Nephron (organoid): ENCODE results near the gene LHX1.

ENCODE experiments used
- H3K27ac Mint-ChIP-seq, 3 experiments: 2 replicates each; pipeline ENCODE4 v1.8.0; 2020; ENCODE audit warnings: mixed read lengths in 3 of 3, mild to moderate bottlenecking in 2 of 3, moderate library complexity in 1 of 3
- H3K27me3 Mint-ChIP-seq: 2 replicates; pipeline ENCODE4 v1.8.0; 2021; ENCODE audit warnings: low read depth, mild to moderate bottlenecking, moderate library complexity, mixed read lengths
- H3K36me3 Mint-ChIP-seq: 2 replicates; pipeline ENCODE4 v1.8.0; 2020; ENCODE audit warnings: low read depth, mixed read lengths
- H3K4me1 Mint-ChIP-seq: 2 replicates; pipeline ENCODE4 v1.8.0; 2020; ENCODE audit warnings: mixed read lengths
- H3K4me3 Mint-ChIP-seq, 3 experiments: 2 replicates each; pipeline ENCODE4 v1.8.0; 2020; ENCODE audit warnings: mild to moderate bottlenecking in 3 of 3, mixed read lengths in 3 of 3, moderate library complexity in 2 of 3
- H3K9me3 Mint-ChIP-seq: 2 replicates; pipeline ENCODE4 v1.8.0; 2020; ENCODE audit warnings: mixed read lengths
- TF ChIP-seq, protein P1 (sequence below), 3 experiments: fragments of 200-600 bp; sonication (generic); IDR thresholded peaks; one replicate each; pipeline ENCODE4 v1.5.0; 2021; ENCODE audit warnings: antibody characterized with exemption in 3 of 3; ENCODE audit not compliant: unreplicated experiment in 3 of 3

Gene LHX1

DNA sequence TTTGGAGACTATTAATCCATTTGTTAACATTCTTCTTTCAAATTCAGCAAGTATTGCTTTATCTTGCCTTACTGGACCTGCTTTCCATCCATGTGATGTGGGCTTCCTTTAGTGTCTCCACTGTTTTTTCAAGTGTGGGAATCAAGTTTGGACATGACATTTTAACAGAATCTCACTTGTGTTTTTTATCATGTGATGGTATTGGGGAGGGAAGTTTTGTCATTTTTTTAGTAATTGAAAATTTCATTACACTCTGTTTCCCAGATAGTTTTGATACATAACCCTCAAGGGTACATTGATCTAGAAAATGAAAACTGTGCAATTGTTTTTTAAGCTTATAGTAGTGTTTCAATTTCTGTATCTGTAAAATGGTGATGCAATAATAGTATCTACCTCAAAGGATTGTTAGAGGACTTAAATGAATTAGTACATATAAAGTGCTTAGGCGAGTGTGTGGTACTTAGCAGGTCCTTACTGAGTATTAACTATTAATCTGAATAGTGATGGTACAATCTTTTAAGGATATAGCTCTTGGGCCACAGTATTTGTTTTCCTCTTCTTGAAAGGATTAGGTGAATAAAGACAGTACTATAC, 38.7 kb downstream of the LHX1 start:
- peaks cover under 1% of the 10 kb centered on the region for H3K36me3 Mint-ChIP-seq

DNA sequence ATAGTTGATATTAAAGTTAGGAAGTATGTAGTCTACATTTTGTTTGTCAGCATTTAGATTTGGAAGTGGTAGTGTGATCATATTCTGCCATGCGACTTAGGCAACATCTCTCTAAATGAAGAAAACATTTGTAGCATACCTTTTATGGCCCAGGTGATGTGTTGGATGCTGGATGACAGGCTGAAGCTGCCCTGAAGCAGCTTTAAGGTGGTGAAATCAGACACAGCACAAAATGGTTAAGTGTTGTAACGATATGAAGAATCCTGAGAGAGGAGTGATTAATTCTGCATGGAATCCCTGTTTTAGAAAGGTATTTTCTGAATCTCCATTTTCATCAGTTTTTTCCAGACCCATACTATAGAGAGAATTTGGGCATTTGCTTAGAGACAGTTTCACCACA, 39.8 kb downstream of the LHX1 start:
- Mint-ChIP-seq H3K36me3 (peaks cover 8% of the 10 kb centered on the region), H3K27ac (no peak overlapping the region), H3K4me3 (no peak overlapping the region), H3K4me1 (peaks cover 45% of the 10 kb centered on the region), H3K27me3 (no peaks in the 10 kb centered on the region), H3K9me3 (no peaks in the 10 kb centered on the region)
- TF ChIP-seq, protein P1, sequence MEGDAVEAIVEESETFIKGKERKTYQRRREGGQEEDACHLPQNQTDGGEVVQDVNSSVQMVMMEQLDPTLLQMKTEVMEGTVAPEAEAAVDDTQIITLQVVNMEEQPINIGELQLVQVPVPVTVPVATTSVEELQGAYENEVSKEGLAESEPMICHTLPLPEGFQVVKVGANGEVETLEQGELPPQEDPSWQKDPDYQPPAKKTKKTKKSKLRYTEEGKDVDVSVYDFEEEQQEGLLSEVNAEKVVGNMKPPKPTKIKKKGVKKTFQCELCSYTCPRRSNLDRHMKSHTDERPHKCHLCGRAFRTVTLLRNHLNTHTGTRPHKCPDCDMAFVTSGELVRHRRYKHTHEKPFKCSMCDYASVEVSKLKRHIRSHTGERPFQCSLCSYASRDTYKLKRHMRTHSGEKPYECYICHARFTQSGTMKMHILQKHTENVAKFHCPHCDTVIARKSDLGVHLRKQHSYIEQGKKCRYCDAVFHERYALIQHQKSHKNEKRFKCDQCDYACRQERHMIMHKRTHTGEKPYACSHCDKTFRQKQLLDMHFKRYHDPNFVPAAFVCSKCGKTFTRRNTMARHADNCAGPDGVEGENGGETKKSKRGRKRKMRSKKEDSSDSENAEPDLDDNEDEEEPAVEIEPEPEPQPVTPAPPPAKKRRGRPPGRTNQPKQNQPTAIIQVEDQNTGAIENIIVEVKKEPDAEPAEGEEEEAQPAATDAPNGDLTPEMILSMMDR (IDR thresholded peaks at IDR 0.05; ENCODE audit: unreplicated experiment in 3 of 3): no peak

More for the DNA sequence above, 38.7 kb downstream of the LHX1 start:
- TF ChIP-seq, protein P1 (IDR thresholded peaks at IDR 0.05; ENCODE audit: unreplicated experiment in 3 of 3): no peak
- H3K9me3 Mint-ChIP-seq: no peaks in the 10 kb centered on the region
- peaks cover 46% of the 10 kb centered on the region for H3K4me1 Mint-ChIP-seq
- H3K27ac Mint-ChIP-seq: no peak overlapping the region
- H3K27me3 Mint-ChIP-seq: no peaks in the 10 kb centered on the region
- H3K4me3 Mint-ChIP-seq: no peak overlapping the region

DNA sequence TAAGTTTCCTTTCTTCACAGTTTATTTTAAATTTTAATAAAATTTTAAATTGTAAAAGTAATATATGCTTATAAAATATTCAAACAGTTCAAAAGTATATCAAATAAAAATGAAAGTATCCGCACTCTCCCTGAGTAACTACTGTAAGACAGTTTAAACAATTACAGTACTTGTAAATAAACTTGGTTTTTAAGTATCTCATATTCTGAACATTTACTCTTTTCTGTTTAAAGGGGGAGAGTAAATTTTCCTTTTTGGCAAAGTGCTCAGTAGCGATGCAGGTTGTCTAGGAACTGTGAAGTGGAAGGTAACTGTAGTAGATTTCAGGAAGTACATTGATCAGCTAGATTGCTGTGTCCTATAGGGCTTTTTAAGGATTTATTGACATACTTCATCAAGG, 40.3 kb downstream of the LHX1 start:
- TF ChIP-seq, protein P1 (IDR thresholded peaks at IDR 0.05; ENCODE audit: unreplicated experiment in 3 of 3): no peak
- peaks cover 8% of the 10 kb centered on the region for H3K36me3 Mint-ChIP-seq
- no peak overlapping the region for H3K4me3 Mint-ChIP-seq
- H3K9me3 Mint-ChIP-seq: no peaks in the 10 kb centered on the region
- H3K27ac Mint-ChIP-seq: no peak overlapping the region
- peaks cover 40% of the 10 kb centered on the region for H3K4me1 Mint-ChIP-seq
- no peaks in the 10 kb centered on the region for H3K27me3 Mint-ChIP-seq

DNA sequence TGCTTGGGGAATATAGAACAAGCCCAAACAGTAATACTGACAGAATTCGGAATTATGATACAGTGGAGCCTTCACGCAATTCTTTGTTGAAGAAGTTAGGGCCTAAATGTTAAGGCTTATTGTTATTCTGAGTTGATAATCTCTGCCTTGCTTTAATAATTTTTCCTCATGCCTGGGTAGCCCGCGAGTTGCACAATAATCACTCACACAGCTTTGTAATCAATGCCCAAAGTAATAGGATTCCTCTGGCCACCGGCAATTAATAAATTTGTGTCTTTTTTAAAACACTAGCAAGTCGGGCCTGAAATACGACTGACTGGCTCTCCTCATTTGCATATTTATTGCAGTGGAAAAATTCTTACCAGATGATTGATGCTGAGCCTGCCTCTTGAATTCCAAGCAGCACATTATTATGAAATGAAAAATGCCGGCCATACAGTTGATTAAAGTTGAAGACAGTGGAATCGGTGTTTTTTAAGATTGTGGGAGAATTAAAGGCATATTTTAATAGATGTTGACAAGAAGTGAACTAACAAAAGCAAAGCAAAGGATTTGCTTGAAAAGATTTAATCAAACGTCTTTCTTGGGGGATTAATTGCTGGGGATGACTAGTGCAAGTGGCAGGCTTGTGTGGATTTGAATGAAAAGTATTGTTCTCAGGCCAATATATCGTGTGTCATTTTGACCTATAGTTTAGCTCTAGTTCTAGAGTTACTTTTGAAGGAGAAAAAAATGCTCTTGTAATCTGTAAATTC, 41.7 kb downstream of the LHX1 start:
- no peaks in the 10 kb centered on the region for H3K9me3 Mint-ChIP-seq
- H3K4me1 Mint-ChIP-seq: peaks cover 33% of the 10 kb centered on the region
- no peaks in the 10 kb centered on the region for H3K27me3 Mint-ChIP-seq
- TF ChIP-seq, protein P1 (IDR thresholded peaks at IDR 0.05; ENCODE audit: unreplicated experiment in 3 of 3): no peak
- H3K36me3 Mint-ChIP-seq: peaks cover 10% of the 10 kb centered on the region
- H3K4me3 Mint-ChIP-seq: no peak overlapping the region
- H3K27ac Mint-ChIP-seq: peak overlapping the region in 2 of 3 experiments; percentile 8 to 61

DNA sequence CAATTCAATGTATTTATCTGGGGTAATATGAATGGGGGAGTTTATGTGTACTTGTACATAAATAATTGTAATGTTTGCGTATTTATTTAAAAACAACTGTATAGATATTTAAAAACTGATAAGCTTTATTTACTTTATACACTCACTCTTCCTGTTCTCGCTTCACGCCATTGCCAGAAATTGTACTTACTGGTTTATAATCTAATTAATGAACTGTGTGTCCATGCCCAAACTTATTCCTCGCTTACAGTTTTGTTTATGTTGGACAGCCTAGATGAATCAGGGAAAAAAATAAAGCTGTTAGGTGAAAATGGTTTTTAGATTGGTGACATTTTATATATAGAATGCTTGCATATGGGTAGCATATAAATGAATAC, 42.3 kb downstream of the LHX1 start:
- Mint-ChIP-seq H3K4me1 (peaks cover 33% of the 10 kb centered on the region), H3K36me3 (peaks cover 15% of the 10 kb centered on the region), H3K27me3 (no peaks in the 10 kb centered on the region), H3K4me3 (no peak overlapping the region), H3K27ac (peak overlapping the region in 1 of 3 experiments; percentile 61), H3K9me3 (no peaks in the 10 kb centered on the region)
- TF ChIP-seq, protein P1 (IDR thresholded peaks at IDR 0.05; ENCODE audit: unreplicated experiment in 3 of 3): no peak
